Cardiac muscle cell (in vitro differentiated cells and primary cell): ENCODE results near the gene IFIT1B. TPM values are rescaled to one million over a fixed set of nuclear protein-coding genes. Genes with fewer than 3 reads are reported as not detected.
A peak's percentile ranks its signal among the peaks of the same experiment; 100 is the strongest.

Source experiments
- DNase-seq, 2 donors: peaks; one replicate each; pipeline versions ENCODE4 v3.0.0 to v3.0.0-alpha.2; 2010 to 2017; ENCODE audit warnings: low read depth in 1 of 2, low spot score in 1 of 2
- H3K27ac ChIP-seq: fragments of 200-600 bp; sonication (generic); 2 replicates; pipeline ENCODE4 v1.5.1; 2016
- H3K27me3 ChIP-seq: fragments of 200-600 bp; sonication (generic); 2 replicates; pipeline ENCODE4 v1.6.0; 2016; ENCODE audit warnings: control low read depth
- H3K36me3 ChIP-seq: fragments of 200-600 bp; sonication (generic); 2 replicates; pipeline ENCODE4 v1.5.1; 2016; ENCODE audit warnings: control low read depth
- H3K4me1 ChIP-seq: fragments of 200-600 bp; sonication (generic); 2 replicates; pipeline ENCODE4 v1.8.1; 2017; ENCODE audit warnings: low read depth, mild to moderate bottlenecking, mixed run types
- H3K4me3 ChIP-seq: fragments of 200-600 bp; sonication (generic); 2 replicates; pipeline ENCODE4 v1.5.1; 2016; ENCODE audit warnings: mild to moderate bottlenecking
- H3K9me3 ChIP-seq: fragments of 200-600 bp; sonication (generic); 2 replicates; pipeline ENCODE4 v1.5.1; 2017; ENCODE audit warnings: low read depth, mild to moderate bottlenecking, control low read depth
- CTCF ChIP-seq: IDR thresholded peaks from 2 replicates; pipeline ENCODE4 v1.5.1; 2012; ENCODE audit warnings: low read depth, mild to moderate bottlenecking, low read length
- polyA plus RNA-seq: library from polyadenylated mRNA; unstranded; fragments of >200 nt; fragmentation: Nextera tagmentation; extraction: Ambion mirVana; gene quantifications from 2 replicates; pipeline ENCODE4 v1.2.1, GENCODE V29; 2016
- total RNA-seq: library from RNA; depleted of rRNA; stranded (reverse); fragments of >200 nt; gene quantifications from 2 replicates; pipeline ENCODE4 v1.2.3, GENCODE V29; 2016

IFIT1B gene
- total and polyA plus RNA-seq, 2 experiments from 2014 or later = 0.99 TPM; not detected in 1

DNA sequence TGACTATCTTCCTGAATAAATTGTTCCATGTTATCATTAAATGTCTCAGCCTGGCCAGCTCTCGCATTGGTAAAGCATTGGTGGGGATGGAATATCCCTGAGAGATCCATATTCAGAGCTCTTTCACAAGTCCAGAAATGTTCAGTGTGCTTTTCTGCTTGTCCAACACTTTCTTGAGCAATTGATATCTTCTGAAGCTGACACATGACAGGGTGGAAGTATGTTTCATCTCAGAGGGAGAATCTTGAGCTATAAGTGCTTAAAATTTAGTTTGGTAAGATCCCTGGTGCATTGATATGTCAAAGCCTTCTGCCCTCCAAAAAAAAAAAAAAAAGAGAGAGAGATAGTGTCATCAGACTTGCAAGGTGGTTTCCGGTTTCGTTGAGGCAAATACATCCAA is 42.6 kb upstream of the IFIT1B start:
- TF ChIP-seq CTCF = no peak
- no peak for DNase-seq

GRCh38 chr10:89336241-89336640 is 41.6 kb upstream of the IFIT1B start:
- Histone ChIP-seq H3K4me1 (peaks cover 16% of the 10 kb centered on the region), H3K9me3 (no peaks in the 10 kb centered on the region), H3K36me3 (no peaks in the 10 kb centered on the region), H3K27me3 (no peaks in the 10 kb centered on the region), H3K27ac (no peak overlapping the region), H3K4me3 (no peak overlapping the region)
- no peak for TF ChIP-seq CTCF
- no peak for DNase-seq

More for the DNA sequence above, 42.6 kb upstream of the IFIT1B start:
- no peak overlapping the region for H3K4me3 ChIP-seq
- no peaks in the 10 kb centered on the region for H3K27me3 ChIP-seq
- H3K36me3 ChIP-seq = no peaks in the 10 kb centered on the region
- no peak overlapping the region for H3K27ac ChIP-seq
- no peaks in the 10 kb centered on the region for H3K9me3 ChIP-seq
- H3K4me1 ChIP-seq = peaks cover 16% of the 10 kb centered on the region

DNA sequence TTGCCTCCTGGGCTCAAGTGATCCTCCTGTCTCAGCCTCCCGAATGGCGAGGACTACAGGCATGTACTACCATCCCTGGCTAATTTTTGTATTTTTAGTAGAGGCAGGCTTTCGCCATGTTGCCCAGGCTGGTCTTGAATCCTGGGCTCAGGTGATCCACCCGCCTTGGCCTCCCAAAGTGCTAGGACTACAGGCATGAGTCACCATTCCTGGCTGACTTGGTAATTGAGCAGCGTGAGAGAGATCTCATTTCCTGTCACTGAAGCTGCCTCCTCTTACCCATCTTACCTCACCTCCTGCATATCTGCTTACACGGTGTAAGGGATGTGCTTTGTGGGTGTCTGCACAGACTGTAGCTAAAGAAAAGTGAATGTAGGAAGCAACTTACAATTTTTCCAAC is 40.4 kb upstream of the IFIT1B start:
- DNase-seq = peak in 1 of 2 donors; percentile 45
- no peak for TF ChIP-seq CTCF
- no peak overlapping the region for H3K27ac ChIP-seq
- H3K27me3 ChIP-seq = no peaks in the 10 kb centered on the region
- peaks cover 13% of the 10 kb centered on the region for H3K4me1 ChIP-seq
- no peak overlapping the region for H3K4me3 ChIP-seq
- H3K9me3 ChIP-seq = no peaks in the 10 kb centered on the region
- no peaks in the 10 kb centered on the region for H3K36me3 ChIP-seq

DNA sequence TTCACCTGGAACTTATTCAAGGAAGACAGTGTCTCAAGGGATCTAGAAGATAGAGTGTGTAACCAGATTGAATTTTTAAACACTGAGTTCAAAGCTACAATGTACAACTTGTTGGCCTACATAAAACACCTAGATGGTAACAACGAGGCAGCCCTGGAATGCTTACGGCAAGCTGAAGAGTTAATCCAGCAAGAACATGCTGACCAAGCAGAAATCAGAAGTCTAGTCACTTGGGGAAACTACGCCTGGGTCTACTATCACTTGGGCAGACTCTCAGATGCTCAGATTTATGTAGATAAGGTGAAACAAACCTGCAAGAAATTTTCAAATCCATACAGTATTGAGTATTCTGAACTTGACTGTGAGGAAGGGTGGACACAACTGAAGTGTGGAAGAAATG is 39.1 kb upstream of the IFIT1B start:
- no peaks in the 10 kb centered on the region for H3K27me3 ChIP-seq
- H3K27ac ChIP-seq = no peak overlapping the region
- H3K9me3 ChIP-seq = no peaks in the 10 kb centered on the region
- no peak for TF ChIP-seq CTCF
- DNase-seq = no peak
- H3K4me3 ChIP-seq = no peak overlapping the region
- H3K36me3 ChIP-seq = no peaks in the 10 kb centered on the region
- peaks cover 6% of the 10 kb centered on the region for H3K4me1 ChIP-seq

- Histone ChIP-seq H3K36me3 (no peaks in the 10 kb centered on the region), H3K4me3 (no peak overlapping the region), H3K4me1 (peaks cover 7% of the 10 kb centered on the region), H3K27me3 (no peaks in the 10 kb centered on the region), H3K27ac (no peak overlapping the region), H3K9me3 (no peaks in the 10 kb centered on the region)
- no peak for DNase-seq
- no peak for TF ChIP-seq CTCF
Measured at GRCh38 chr10:89339875-89340274, 38.0 kb upstream of the IFIT1B start.

DNA sequence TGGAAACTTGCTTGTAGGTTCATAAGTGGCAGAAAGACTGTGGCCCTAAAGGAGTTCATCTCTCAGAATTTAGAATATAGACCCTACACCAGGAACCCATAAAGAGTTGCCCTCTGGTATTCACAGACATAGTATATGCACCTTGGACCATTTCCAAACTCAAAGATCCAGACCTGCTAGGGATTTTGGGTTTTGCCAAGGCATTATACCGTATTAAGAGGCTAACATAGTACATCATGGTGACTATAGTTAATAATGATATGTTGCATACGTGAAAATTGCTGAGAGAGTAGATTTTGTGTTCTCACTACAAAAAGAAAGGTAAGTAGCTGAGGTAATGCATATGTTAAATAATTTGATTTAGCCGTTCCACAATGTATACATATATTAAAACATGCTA is 36.2 kb upstream of the IFIT1B start:
- Histone ChIP-seq H3K36me3 (no peaks in the 10 kb centered on the region), H3K4me3 (no peak overlapping the region), H3K27ac (no peak overlapping the region), H3K9me3 (no peaks in the 10 kb centered on the region), H3K4me1 (peaks cover 7% of the 10 kb centered on the region), H3K27me3 (no peaks in the 10 kb centered on the region)
- DNase-seq = no peak
- TF ChIP-seq CTCF = no peak
